ENCODE data around the gene GMDS.
"Not testable (repeated sequence)": the region's sequence is repeated elsewhere in the genome, so short reads cannot be mapped to it uniquely, and the experiment has no call there.

Gene GMDS

GRCh38 chr6:1697688-1698351 is 547.6 kb downstream of the GMDS start:
- DNase-seq = no peak

GRCh38 chr6:1696463-1696850 is 548.9 kb downstream of the GMDS start:
- DNase-seq = no peak

GRCh38 chr6:1695546-1696462 is 549.6 kb downstream of the GMDS start:
- DNase-seq = no peak

- DNase-seq = not testable (repeated sequence)
Observed at GRCh38 chr6:1691828-1692227, 553.6 kb downstream of the GMDS start.

GRCh38 chr6:1690656-1691055 is 554.7 kb downstream of the GMDS start:
- not testable (repeated sequence) for DNase-seq

GRCh38 chr6:1689141-1689540 is 556.3 kb downstream of the GMDS start:
- DNase-seq = no peak

GRCh38 chr6:1688396-1688795 is 557.0 kb downstream of the GMDS start:
- no peak for DNase-seq

GRCh38 chr6:1687402-1687801 is 558.0 kb downstream of the GMDS start:
- no peak for DNase-seq

GRCh38 chr6:1686117-1687098 is 559.0 kb downstream of the GMDS start:
- no peak for DNase-seq

GRCh38 chr6:1679688-1680068 is 565.7 kb downstream of the GMDS start:
- DNase-seq = no peak

GRCh38 chr6:1679031-1679687 is 566.2 kb downstream of the GMDS start:
- no peak for DNase-seq

- DNase-seq = no peak
Observed at GRCh38 chr6:1678201-1678600, 567.2 kb downstream of the GMDS start.

- no peak for DNase-seq
Observed at GRCh38 chr6:1672379-1672778, 573.0 kb downstream of the GMDS start.

- no peak for DNase-seq
Observed at GRCh38 chr6:1670711-1671462, 574.5 kb downstream of the GMDS start.

GRCh38 chr6:1669996-1670395 is 575.4 kb downstream of the GMDS start:
- no peak for DNase-seq

- not testable (repeated sequence) for DNase-seq
Observed at GRCh38 chr6:1668456-1668855, 576.9 kb downstream of the GMDS start.

GRCh38 chr6:1667805-1668175 is 577.6 kb downstream of the GMDS start:
- no peak for DNase-seq

GRCh38 chr6:1667012-1667804 is 578.2 kb downstream of the GMDS start:
- DNase-seq = no peak

GRCh38 chr6:1665214-1665613 is 580.2 kb downstream of the GMDS start:
- no peak for DNase-seq

GRCh38 chr6:1664329-1664728 is 581.1 kb downstream of the GMDS start:
- no peak for DNase-seq

- no peak for DNase-seq
Observed at GRCh38 chr6:1663511-1663910, 581.9 kb downstream of the GMDS start.
